GM18951 (cell line): ENCODE results near the gene PINK1.

Source experiments
- POLR2A ChIP-seq: IDR thresholded peaks from 4 replicates; pipeline ENCODE4 v1.6.1; 2011; ENCODE audit warnings: mild to moderate bottlenecking; ENCODE audit not compliant: insufficient read length, insufficient read depth; ENCODE audit errors: extremely low read depth
- in situ Hi-C: fragments of 300-500 bp; cut with MboI; formaldehyde crosslinking; loops from one replicate; pipeline ENCODE4 v1.12.0; 2022; ENCODE audit warnings: low sequenced_read_pairs, mixed read lengths, inconsistent platforms; ENCODE audit not compliant: unreplicated experiment

The PINK1 gene

DNA sequence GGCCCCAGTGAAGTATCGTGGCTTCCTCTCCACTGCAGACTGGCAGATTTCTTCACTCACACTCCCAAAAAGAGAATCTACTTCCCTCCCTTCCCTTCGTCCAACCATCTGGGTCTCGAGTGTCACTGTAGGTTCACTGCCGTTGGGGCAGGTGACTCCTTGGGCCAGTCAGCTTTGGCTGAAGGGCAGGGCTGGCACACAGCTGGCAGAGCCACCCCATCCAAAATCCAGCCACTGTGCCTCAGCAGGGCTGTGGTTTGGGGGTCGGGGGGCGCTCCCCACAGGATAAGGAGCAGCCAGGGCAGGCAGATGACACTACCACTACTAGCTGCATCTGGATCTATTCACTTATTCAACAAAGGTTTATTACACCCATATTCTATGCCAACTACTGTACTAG, 9.8 kb downstream of the PINK1 start:
- in situ Hi-C loops: loop anchor here (10.0 kb wide), 1 partner anchor 118 kb away; no protein-coding TSS in a partner anchor
- no peak for TF ChIP-seq POLR2A

- in situ Hi-C loops: loop anchor here (10.0 kb wide), 1 partner anchor 120 kb away; no protein-coding TSS in a partner anchor
- no peak for TF ChIP-seq POLR2A
These were observed 11.2 kb downstream of the PINK1 start for GRCh38 chr1:20644416-20644815.

GRCh38 chr1:20645414-20645813, 12.2 kb downstream of the PINK1 start:
- in situ Hi-C loops: loop anchor here (10.0 kb wide), 1 partner anchor 121 kb away; no protein-coding TSS in a partner anchor
- TF ChIP-seq POLR2A: no peak

- in situ Hi-C loops: loop anchor here (10.0 kb wide), 1 partner anchor 124 kb away; no protein-coding TSS in a partner anchor
These were observed 15.2 kb downstream of the PINK1 start for GRCh38 chr1:20648438-20648837.

GRCh38 chr1:20648946-20649345, 15.7 kb downstream of the PINK1 start:
- TF ChIP-seq POLR2A: no peak
- in situ Hi-C loops: loop anchor here (10.0 kb wide), 1 partner anchor 124 kb away; no protein-coding TSS in a partner anchor

More at GRCh38 chr1:20648438-20648837, 15.2 kb downstream of the PINK1 start:
- TF ChIP-seq POLR2A: no peak

GRCh38 chr1:20652300-20652699, 19.0 kb downstream of the PINK1 start:
- in situ Hi-C loops: no loop called here
- TF ChIP-seq POLR2A: no peak

GRCh38 chr1:20654104-20654690, 20.9 kb downstream of the PINK1 start:
- in situ Hi-C loops: no loop called here
- TF ChIP-seq POLR2A: no peak

DNA sequence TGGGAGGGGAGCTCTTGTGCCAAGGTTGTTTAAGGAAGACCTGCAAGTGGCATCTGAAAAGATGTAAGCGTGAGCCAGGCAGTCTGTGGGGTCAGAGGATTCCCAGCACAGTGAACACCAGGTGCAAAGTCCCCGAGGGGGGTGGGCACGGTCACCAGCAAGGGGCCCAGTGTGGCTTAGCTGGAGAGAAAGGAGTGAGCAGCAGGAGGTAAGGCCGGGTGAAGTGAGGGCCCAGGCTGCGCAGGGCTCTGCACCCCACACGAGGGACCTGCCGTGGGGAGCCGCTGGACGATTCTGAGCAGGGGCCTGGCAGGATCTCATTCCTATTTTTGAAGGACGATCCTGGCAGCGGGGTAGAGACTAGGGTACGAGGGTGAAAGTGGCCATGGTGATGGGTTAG, 23.8 kb downstream of the PINK1 start:
- TF ChIP-seq POLR2A: no peak
- in situ Hi-C loops: no loop called here

DNA sequence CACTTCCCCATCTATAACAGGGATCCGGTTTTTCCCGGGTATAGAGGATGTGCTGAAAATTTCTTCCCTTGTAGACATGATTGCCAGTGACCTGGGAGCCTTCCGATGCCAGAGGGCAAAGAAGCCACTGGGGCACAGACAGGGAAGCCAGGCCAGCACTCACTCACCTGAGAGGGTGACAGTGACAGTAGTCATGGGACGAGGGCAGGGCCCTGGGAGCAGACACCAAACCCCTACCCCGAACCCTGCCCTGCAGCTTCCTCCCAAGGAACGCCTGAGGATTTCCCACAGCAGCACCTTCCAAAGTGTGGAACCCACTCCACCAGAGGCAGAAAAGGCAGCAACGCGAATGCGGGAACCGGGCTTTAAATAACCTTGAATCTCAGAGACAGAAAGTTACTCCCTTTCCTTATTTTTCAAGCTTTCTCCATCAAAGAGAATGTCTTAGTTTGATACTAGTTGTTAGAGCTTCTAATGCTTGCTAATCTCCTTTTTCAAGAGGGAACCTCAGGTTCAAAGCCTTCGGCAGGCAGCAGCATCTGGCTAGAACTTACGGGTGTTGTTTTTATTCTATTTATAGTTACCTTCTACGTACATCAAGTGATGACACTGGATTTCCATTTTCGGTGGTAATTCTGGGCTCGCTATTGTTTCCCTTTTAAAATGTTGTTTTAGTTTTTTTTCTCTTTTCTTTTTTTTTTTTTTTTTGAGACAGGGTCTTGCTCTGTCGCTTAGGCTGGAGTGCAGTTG, 25.1 kb downstream of the PINK1 start:
- TF ChIP-seq POLR2A: no peak
- in situ Hi-C loops: no loop called here

GRCh38 chr1:20660363-20660762, 27.1 kb downstream of the PINK1 start:
- in situ Hi-C loops: no loop called here
- TF ChIP-seq POLR2A: no peak

DNA sequence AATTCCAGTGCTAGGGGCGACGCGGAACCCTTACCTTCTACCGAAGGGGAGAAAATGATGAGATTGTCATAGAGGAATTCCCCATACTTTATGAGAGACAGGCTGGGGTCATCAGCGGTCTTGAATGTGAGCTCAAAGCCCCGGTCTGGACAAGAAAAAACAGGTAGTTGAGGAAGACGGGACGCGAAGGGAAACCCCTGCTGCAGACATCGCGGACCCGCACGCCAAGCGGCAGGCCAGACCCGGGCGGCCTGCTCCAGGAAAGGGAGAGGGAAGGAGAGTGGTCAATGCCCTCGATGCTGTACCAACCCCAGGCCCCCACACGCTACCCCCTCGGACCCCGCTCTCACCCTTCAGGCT, 27.6 kb downstream of the PINK1 start:
- in situ Hi-C loops: no loop called here
- no peak for TF ChIP-seq POLR2A

GRCh38 chr1:20661207-20662109, 28.2 kb downstream of the PINK1 start, which contains the start of gene DDOST:
Gene DDOST (minus strand): TSS chr1:20661369. CDS start chr1:20661350, 19 bp downstream.
- TF ChIP-seq POLR2A: peak; percentile 86
- in situ Hi-C loops: no loop called here

DNA sequence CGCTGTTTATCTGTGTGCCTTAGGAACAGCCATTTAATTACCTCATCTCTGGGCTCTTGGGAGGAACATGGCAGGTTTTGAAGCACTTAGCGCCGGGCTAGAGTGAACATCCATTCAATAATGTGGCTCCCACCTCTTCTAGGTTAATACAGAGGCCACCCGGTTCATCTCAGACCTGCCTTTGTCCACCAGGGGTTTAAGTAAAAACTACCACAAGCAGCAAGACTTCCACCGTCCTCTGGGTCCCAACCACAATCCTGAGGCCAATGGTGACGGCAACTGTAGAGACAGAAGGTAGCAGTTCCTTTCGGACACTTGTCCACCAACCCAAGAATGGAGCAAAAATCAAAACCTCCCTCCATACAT, 28.8 kb downstream of the PINK1 start:
- in situ Hi-C loops: no loop called here

More for the DNA sequence above, 28.8 kb downstream of the PINK1 start:
- TF ChIP-seq POLR2A: no peak
